ENCODE data around the gene EIF3I. TPM values are rescaled to one million over a fixed set of nuclear protein-coding genes. Genes with fewer than 3 reads are reported as not detected.
A peak's percentile ranks its signal among the peaks of the same experiment; 100 is the strongest.

EIF3I gene
- total and polyA plus RNA-seq, 8 donors: 118 to 182 (median 175) TPM

GRCh38 chr1:32265846-32266245 is 43.6 kb downstream of the EIF3I start:
- no peaks in the 10 kb centered on the region for H3K36me3 ChIP-seq
- TF ChIP-seq, protein P1, sequence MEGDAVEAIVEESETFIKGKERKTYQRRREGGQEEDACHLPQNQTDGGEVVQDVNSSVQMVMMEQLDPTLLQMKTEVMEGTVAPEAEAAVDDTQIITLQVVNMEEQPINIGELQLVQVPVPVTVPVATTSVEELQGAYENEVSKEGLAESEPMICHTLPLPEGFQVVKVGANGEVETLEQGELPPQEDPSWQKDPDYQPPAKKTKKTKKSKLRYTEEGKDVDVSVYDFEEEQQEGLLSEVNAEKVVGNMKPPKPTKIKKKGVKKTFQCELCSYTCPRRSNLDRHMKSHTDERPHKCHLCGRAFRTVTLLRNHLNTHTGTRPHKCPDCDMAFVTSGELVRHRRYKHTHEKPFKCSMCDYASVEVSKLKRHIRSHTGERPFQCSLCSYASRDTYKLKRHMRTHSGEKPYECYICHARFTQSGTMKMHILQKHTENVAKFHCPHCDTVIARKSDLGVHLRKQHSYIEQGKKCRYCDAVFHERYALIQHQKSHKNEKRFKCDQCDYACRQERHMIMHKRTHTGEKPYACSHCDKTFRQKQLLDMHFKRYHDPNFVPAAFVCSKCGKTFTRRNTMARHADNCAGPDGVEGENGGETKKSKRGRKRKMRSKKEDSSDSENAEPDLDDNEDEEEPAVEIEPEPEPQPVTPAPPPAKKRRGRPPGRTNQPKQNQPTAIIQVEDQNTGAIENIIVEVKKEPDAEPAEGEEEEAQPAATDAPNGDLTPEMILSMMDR (IDR thresholded peaks at IDR 0.05): no peak
- DNase-seq: no peak
- no peaks in the 10 kb centered on the region for H3K9me3 ChIP-seq
- no peaks in the 10 kb centered on the region for H3K27me3 ChIP-seq
- intact Hi-C loops (cut with DNase I): no loop called here
- H3K4me1 ChIP-seq: peaks cover 0 to 8% of the 10 kb centered on the region in 2 donors
- ATAC-seq: no peak
- H3K4me3 ChIP-seq: no peak overlapping the region
- H3K27ac ChIP-seq: no peak overlapping the region

DNA sequence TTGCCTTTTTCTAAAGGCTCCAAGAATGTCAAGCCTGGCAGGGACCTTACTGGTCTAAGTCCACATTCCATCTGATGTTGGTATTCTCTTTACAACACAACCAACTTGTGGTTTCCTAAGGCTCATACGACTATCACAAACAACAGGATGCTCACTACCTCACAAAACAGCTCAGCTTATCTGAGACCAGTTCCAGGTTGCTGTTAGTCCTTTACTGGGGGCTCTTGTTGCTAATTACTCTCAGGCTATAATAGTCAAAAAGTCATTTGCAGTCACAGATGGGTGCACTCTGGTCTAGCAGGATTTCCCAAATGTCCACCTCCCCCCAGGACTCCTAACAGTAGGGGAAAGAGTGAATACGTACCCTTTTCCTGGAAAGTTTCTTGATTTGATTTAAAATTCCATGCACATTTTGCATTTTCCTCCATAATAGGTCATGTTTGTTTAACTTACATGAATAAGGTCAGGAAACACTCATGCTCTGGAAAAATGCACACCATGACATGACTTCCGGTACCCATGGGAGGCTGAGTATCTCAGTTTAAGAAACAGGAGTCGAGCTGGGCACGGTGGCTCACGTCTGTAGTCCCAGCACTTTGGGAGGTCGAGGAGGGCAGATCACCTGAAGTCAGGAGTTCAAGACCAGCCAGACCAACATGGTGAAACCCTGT is 44.8 kb downstream of the EIF3I start:
- Histone ChIP-seq H3K4me1 (peaks cover 0 to 8% of the 10 kb centered on the region in 2 donors), H3K36me3 (no peaks in the 10 kb centered on the region), H3K27ac (peak overlapping the region in 1 of 2 donors; percentile 13), H3K27me3 (no peaks in the 10 kb centered on the region), H3K9me3 (no peaks in the 10 kb centered on the region), H3K4me3 (no peak overlapping the region)
- TF ChIP-seq, protein P1 (IDR thresholded peaks at IDR 0.05): no peak
- DNase-seq (peak in 1 of 4 donors; percentile 49), ATAC-seq (no peak)
- intact Hi-C loops (cut with DNase I): no loop called here

DNA sequence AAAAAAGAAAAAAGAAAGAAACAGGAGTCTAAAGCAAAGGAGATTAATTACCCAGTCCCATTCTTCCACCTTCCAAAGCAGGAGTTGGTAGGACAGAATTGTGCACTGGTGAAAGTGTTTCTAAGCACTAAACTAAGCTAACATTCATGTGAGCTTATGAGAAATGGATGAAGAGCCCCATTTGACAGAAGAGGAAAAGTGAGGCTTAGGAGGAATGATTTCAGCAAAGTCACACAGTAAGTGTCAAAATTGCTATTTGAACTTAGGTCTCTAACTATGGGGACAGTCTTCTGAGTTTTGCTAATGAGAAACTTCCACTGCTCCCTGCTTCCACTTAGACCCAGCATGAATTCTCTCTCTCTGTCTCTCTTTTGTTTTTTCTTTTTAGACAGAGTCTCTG is 47.5 kb downstream of the EIF3I start:
- TF ChIP-seq, protein P1 (IDR thresholded peaks at IDR 0.05): no peak
- H3K36me3 ChIP-seq: no peaks in the 10 kb centered on the region
- H3K27me3 ChIP-seq: peaks cover under 1 to 16% of the 10 kb centered on the region in 2 donors
- intact Hi-C loops (cut with DNase I): no loop called here
- H3K4me3 ChIP-seq: no peak overlapping the region
- H3K9me3 ChIP-seq: no peaks in the 10 kb centered on the region
- H3K4me1 ChIP-seq: peaks cover 0 to 8% of the 10 kb centered on the region in 2 donors
- no peak for ATAC-seq
- H3K27ac ChIP-seq: no peak overlapping the region
- no peak for DNase-seq

DNA sequence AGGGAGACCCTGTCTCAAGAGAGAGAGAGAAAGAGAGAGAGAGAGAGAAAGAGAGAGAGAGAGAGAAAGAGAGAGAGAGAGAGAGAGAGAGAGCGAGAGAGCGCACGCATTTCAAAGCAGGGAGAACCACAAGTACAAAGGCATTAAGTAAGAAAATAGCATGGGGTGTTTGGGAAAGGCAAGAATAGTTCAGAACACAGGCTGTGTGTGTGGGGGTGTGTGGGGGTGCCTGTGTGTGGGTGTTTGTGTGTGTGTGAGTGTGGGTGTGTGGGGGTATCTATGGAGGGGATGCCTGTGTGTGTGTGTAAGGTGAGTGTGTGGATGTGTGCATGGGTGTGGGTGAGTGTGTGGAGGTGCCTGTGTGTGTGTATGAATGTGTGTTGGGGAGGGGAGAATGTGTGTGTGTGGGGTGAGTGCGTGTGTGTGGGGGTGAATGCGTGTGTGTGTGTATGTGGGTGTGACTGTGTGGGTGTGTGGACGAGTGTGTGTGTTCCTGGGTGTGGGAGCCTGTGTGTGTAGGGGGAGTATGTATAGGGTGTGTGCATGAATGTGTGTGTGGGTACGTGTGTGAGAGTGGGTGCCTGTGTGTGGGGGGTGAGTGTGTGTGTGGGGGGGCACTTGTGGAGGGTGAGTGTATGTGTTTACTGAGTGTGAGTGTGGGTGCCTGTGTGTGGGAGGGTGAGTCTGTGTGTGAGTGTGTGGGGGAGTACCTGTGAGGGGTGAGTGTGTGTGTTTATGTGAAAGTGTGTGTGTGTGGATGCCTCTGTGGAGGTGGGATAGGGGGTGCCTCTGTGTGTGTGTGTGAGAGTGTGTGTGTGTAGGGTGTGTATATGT is 50.6 kb downstream of the EIF3I start:
- Histone ChIP-seq H3K4me3 (no peak overlapping the region), H3K27ac (no peak overlapping the region), H3K4me1 (no peaks in the 10 kb centered on the region), H3K27me3 (peaks cover 18 to 36% of the 10 kb centered on the region in 2 donors), H3K36me3 (no peaks in the 10 kb centered on the region), H3K9me3 (no peaks in the 10 kb centered on the region)
- ATAC-seq (no peak), DNase-seq (no peak)
- TF ChIP-seq, protein P1 (IDR thresholded peaks at IDR 0.05): no peak
- intact Hi-C loops (cut with DNase I): no loop called here

Data from left lung (tissue), 10 donors.